Stimulated activated CD8-positive, alpha-beta memory T cell treated with anti-CD3 and anti-CD28 coated beads, Interleukin-4, amount 100 ng/mL, for 4 hours (primary cell): ENCODE results near the gene KCNAB2.

Source experiments
- DNase-seq, 2 donors: peaks; one replicate each; pipeline ENCODE4 v3.0.0-alpha.2; 2020; ENCODE audit warnings: low read depth in 2 of 2, low spot score in 1 of 2

The KCNAB2 gene

DNA sequence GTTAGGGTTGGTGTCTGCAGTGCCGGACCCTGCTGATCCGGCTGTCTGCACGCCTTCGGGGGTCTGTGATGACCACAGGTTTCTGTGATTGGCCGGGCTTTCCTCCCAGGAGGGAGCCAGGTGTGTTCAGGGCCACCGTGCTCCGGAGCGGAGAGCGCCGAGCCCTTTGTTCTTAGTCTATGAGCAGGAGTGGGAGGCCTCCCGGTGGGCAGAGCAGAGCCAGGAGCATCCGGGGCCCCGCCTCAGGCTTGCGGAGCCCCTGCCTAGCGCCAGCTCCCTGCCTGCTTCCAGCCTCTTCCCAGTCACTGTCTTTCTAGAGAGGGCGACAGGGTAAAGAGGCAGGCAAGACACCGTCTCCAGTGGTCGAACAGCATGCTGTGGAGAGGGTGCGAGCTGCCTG is 31.8 kb downstream of the KCNAB2 start:
- DNase-seq = no peak

- DNase-seq = no peak
These were observed 32.2 kb downstream of the KCNAB2 start for GRCh38 chr1:6077919-6078318.

- no peak for DNase-seq
These were observed 34.8 kb downstream of the KCNAB2 start for GRCh38 chr1:6080469-6080868.

DNA sequence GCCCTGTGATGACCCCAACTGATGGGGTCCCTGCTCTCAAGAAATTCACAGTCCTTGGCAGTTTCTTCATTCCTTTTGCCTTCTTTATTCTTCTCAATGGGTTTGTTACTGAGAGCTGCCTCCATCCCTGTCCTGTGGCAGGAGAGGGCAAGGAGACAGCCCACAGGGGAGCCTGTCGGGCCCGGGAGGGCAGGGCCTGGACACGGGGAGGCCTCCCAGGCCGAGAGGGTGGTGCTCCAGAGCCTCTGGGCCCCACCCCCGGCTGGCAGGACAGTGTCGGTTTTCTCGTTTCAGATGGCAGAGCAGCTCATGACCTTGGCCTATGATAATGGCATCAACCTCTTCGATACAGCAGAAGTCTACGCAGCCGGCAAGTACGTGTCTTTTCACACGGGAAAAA is 36.2 kb downstream of the KCNAB2 start:
- no peak for DNase-seq

GRCh38 chr1:6082430-6082971 is 36.8 kb downstream of the KCNAB2 start:
- no peak for DNase-seq

- DNase-seq = no peak
These were observed 37.7 kb downstream of the KCNAB2 start for GRCh38 chr1:6083385-6083784.

DNA sequence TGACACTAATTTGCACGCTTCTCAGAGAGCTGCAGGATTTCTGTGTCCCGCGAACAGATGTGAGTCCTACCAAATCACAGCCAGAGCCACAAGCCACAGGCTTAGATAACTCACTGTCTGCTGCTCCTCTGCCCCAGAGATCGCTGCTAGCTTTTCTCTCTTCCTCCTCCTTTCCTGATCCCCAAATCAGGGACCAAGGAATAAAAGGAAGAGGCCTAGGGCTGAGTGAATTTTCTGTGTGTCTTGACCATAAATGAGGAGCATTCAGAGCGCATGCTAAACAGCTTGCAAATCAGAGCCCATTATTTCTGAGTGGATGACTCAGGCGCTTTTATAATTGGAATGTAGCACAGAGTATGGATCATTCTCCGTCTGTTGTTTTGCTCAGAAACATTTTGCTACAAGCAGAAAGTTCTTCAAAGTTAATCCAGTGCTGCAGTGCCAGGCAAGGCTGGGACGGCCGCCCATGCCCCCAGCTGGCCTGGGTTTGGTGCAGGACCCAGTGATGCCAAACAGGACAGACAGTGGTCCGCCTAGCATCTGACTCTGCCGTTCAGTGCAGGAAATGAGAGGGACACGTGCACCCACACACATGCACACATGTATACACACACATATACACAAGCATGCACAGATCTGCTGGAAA is 38.2 kb downstream of the KCNAB2 start:
- no peak for DNase-seq

- DNase-seq = no peak
These were observed 39.2 kb downstream of the KCNAB2 start for GRCh38 chr1:6084781-6085495.

GRCh38 chr1:6085666-6086065 is 40.0 kb downstream of the KCNAB2 start:
- DNase-seq = no peak

DNA sequence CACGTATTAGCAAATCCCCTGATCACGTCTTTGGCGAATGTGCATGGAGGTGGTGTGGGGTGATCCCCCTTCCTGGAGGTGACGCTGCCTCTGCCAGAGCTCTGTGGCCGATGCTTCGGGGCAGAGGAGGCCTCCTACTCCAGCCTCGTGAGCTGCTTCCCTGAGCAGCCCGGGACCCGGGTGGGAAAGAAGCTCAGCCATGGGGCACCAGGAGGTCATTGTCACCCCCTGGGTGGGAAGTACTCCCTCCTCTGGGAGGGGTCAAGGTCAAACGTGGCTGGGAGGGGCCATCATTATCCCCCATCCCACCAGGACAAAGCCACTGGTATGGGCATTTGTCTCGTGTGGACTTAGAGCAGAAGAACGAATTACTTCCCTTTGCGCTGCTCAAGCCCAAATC is 40.7 kb downstream of the KCNAB2 start:
- no peak for DNase-seq

DNA sequence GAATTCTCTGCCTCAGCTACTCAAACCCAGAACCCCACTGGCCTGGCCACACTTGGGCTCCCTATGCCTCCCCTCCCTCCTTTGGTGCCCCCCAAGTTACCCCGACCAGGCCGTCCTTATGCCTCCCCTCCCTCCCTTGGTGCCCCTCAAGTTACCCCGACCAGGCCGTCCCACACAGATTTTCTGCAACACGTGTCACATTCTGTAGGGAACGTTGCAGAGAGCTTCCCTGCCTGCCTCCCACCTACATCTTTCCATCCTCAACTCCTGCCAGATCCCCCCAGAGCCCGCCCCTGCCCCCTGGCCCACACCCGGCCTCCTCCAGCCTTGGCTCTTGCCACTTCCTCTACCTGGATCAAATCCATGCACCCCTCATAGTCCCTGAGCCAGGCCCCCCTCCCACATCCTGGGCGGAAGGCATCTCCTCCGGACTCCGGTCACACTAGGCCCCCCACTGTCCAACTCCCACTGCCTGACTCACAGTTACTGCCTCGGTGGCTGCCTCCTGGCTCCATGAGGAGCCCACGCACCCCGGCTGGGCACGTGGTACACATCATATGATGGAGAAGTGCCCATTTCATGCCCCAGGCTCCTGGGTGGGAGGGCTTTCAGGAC is 41.2 kb downstream of the KCNAB2 start:
- DNase-seq = no peak

DNA sequence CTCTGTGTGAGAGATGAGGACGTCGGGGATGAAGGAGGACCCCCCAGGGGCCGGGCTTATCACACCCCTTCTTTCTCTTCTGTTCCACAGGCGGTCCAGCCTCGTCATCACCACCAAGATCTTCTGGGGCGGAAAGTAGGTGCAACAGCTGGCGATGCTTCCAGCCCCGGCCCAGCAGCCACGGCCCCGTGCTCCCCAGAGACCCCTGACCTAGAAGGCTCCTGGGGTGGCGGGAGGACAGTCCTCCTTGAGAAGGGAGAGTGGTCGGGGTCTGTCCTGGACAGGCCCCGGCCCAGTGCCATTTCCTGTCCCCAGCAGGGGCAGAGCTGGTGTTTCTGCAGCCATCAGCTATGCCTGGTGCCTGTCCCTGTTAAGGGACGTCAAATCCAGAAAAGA is 41.7 kb downstream of the KCNAB2 start:
- DNase-seq = no peak

GRCh38 chr1:6087958-6088357 is 42.3 kb downstream of the KCNAB2 start:
- DNase-seq = no peak

- no peak for DNase-seq
These were observed 43.3 kb downstream of the KCNAB2 start for GRCh38 chr1:6088956-6089355.

- DNase-seq = no peak
These were observed 44.6 kb downstream of the KCNAB2 start for GRCh38 chr1:6090288-6090687.

DNA sequence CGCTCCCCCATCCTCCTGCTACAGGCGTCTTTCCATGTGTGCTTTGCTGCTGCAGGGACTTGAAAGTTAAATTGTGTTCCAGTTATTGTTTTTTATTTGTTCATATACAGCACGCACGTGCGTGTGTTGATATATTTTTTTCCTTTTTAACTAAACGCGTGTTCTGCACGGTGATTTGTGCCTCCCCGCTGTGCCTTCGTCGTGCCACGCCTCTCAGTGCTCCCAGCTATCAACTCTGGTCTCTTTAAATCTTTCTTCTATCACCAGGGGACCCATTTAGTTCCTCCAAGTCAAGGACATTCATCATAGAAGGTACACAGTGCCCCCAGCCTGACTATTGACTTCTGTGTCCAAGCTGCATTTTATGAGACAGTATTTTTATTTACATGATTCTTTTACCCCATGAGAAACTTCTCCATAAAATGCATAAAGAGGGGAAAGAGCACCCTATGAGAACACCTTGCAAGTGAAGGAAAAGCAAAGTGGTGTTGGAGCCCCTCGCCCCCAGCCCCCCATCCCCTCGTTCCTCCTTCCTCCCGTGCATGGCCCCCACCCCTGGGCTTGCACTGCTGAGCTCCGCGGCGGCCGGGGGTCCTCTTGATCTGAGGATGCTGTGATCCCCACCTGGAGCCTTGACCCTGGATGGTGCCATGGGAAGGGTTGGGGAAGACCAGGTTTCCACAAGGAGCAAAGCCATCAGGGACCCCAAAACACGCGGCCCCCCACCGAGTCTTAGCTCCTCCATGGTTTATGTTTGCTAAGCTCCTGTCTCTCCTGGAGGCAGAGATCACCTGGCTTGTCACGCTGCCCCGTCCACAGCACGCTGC is 45.5 kb downstream of the KCNAB2 start:
- DNase-seq = no peak

- no peak for DNase-seq
These were observed 46.1 kb downstream of the KCNAB2 start for GRCh38 chr1:6091823-6092109.

DNA sequence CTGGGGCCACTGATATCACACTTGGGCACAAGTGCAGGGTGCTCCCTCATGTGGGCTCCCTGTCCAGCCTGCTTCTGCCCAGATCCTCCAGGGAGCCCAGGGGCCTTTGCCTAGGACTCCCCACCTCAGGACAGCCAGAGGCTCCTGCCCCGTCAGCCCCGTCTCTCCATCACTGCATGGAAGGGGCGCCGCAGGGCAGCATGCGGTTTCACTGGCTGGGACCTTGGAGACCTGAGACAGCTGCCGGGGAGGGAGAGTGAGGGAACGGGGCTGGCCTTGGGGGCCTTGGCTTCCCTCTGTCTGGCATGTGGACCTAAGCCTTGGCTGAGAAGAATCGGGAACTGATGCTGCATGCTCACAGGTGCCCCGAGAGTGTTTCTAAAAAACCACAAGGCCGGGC is 46.5 kb downstream of the KCNAB2 start:
- DNase-seq = no peak

DNA sequence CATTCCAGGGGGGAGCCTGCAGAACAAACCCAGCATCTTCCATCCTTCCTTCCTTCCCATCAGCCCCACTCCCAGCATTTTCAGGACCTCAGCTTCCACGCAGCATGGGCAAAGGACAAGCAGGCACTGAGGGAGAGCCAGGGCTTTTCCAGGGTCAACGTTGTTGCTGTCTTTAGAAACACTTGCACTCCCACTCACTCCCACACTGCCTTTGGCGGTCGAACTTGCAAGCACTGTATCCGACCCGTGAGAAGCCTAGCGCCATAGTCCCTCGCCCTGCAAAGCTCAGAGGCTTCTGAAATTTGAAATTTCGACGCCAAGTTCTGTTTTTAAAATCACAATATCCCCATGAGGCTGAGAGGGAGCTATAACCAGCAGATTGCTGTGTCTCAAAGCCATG is 47.4 kb downstream of the KCNAB2 start:
- DNase-seq = no peak

DNA sequence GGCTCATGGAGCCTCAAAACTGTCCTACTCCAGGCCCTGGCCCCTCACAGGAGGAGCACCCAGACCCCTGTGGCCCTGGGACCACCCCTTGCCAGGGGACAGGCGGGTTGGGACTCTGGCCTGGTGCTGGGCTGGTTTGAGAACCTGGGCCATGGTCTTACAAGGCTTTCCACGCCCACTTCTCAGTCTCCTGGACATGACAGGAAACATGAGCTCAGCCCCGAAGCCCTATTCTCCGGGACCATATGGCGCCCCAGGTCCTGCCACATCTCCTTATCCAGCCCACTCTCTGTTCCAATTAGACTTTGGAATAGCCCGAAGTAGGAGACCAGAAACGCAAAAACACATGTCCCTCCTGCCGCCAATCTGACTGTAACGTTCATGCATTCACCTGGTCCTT is 47.9 kb downstream of the KCNAB2 start:
- DNase-seq = no peak

- no peak for DNase-seq
These were observed 48.6 kb downstream of the KCNAB2 start for GRCh38 chr1:6094246-6094645.
